ENCODE data around the gene RNF208. TPM values are rescaled to one million over a fixed set of nuclear protein-coding genes. Genes with fewer than 3 reads are reported as not detected.

Gene RNF208
- total and polyA plus RNA-seq, 4 donors = 0.28 to 7.1 (median 2.6) TPM

DNA sequence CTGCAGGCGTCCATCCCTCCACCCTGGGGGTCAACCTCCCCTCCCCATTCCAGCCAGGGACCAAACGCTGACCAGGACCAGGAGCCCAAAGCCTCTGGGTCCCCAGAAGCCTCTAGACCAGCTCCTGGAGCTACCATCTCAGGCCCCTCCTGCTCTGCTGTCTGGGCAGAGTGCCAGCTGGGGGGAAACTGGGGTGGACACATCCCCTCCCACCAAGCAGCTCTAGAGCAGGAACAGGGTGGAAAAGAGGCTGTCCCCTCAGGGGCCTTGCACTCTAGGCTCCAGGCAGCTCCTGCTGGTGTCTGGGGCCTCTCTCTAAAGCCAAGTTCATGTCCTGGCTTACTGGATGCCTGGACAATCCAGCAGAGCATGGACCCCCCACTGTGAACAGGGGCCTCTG lies 29.2 kb downstream of the RNF208 start:
- H3K9ac ChIP-seq (ENCODE audit: low read depth in 1 of 2, low read length in 2 of 2) = no peak overlapping the region
- H3K36me3 ChIP-seq (ENCODE audit: control insufficient read depth in 4 of 4, insufficient read depth in 3 of 4, low read depth in 1 of 4, low read length in 3 of 4) = peaks cover 3 to 17% (median 5%) of the 10 kb centered on the region in 4 donors
- DNase-seq (ENCODE audit: low spot score) = no peak
- no peak overlapping the region for H3K27ac ChIP-seq (ENCODE audit: low read depth in 1 of 2, low read length in 2 of 2)
- WGBS = 91% methylated on average over 2 of the region's 2 CpGs
- H3K27me3 ChIP-seq (ENCODE audit: control insufficient read depth in 4 of 4, insufficient read depth in 4 of 4, low read length in 3 of 4) = no peaks in the 10 kb centered on the region
- TF ChIP-seq RAD21 (IDR thresholded peaks at IDR 0.05) (no peak), FOXA2 (IDR thresholded peaks at IDR 0.05) (no peak), NR2F2 (IDR thresholded peaks at IDR 0.05) (no peak)
- TF ChIP-seq, protein P1, sequence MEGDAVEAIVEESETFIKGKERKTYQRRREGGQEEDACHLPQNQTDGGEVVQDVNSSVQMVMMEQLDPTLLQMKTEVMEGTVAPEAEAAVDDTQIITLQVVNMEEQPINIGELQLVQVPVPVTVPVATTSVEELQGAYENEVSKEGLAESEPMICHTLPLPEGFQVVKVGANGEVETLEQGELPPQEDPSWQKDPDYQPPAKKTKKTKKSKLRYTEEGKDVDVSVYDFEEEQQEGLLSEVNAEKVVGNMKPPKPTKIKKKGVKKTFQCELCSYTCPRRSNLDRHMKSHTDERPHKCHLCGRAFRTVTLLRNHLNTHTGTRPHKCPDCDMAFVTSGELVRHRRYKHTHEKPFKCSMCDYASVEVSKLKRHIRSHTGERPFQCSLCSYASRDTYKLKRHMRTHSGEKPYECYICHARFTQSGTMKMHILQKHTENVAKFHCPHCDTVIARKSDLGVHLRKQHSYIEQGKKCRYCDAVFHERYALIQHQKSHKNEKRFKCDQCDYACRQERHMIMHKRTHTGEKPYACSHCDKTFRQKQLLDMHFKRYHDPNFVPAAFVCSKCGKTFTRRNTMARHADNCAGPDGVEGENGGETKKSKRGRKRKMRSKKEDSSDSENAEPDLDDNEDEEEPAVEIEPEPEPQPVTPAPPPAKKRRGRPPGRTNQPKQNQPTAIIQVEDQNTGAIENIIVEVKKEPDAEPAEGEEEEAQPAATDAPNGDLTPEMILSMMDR (IDR thresholded peaks at IDR 0.05; ENCODE audit: low read depth, low read length, missing input control) = no peak
- H3K4me1 ChIP-seq (ENCODE audit: control insufficient read depth in 4 of 4, insufficient read depth in 4 of 4, low read length in 3 of 4) = peaks cover 26 to 70% (median 58%) of the 10 kb centered on the region in 4 donors
- no peaks in the 10 kb centered on the region for H3K9me3 ChIP-seq (ENCODE audit: control insufficient read depth in 4 of 4, low read length in 3 of 4)
- H3K4me3 ChIP-seq (ENCODE audit: low read depth in 1 of 3, low read length in 3 of 3) = no peak overlapping the region

GRCh38 chr9:137192448-137192780 lies 29.6 kb downstream of the RNF208 start:
- no peaks in the 10 kb centered on the region for H3K9me3 ChIP-seq (ENCODE audit: control insufficient read depth in 4 of 4, low read length in 3 of 4)
- TF ChIP-seq, protein P2, sequence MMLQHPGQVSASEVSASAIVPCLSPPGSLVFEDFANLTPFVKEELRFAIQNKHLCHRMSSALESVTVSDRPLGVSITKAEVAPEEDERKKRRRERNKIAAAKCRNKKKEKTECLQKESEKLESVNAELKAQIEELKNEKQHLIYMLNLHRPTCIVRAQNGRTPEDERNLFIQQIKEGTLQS (IDR thresholded peaks at IDR 0.05) = no peak
- TF ChIP-seq, protein P3, sequence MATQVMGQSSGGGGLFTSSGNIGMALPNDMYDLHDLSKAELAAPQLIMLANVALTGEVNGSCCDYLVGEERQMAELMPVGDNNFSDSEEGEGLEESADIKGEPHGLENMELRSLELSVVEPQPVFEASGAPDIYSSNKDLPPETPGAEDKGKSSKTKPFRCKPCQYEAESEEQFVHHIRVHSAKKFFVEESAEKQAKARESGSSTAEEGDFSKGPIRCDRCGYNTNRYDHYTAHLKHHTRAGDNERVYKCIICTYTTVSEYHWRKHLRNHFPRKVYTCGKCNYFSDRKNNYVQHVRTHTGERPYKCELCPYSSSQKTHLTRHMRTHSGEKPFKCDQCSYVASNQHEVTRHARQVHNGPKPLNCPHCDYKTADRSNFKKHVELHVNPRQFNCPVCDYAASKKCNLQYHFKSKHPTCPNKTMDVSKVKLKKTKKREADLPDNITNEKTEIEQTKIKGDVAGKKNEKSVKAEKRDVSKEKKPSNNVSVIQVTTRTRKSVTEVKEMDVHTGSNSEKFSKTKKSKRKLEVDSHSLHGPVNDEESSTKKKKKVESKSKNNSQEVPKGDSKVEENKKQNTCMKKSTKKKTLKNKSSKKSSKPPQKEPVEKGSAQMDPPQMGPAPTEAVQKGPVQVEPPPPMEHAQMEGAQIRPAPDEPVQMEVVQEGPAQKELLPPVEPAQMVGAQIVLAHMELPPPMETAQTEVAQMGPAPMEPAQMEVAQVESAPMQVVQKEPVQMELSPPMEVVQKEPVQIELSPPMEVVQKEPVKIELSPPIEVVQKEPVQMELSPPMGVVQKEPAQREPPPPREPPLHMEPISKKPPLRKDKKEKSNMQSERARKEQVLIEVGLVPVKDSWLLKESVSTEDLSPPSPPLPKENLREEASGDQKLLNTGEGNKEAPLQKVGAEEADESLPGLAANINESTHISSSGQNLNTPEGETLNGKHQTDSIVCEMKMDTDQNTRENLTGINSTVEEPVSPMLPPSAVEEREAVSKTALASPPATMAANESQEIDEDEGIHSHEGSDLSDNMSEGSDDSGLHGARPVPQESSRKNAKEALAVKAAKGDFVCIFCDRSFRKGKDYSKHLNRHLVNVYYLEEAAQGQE (IDR thresholded peaks at IDR 0.05) = no peak
- TF ChIP-seq RXRA (IDR thresholded peaks at IDR 0.05) (no peak), ZBTB33 (IDR thresholded peaks at IDR 0.05) (no peak), YY1 (IDR thresholded peaks at IDR 0.05) (no peak), FOXA2 (IDR thresholded peaks at IDR 0.05) (no peak), EGR1 (IDR thresholded peaks at IDR 0.05; ENCODE audit: low read depth in 2 of 2) (no peak), TAF1 (conservative IDR thresholded peaks at IDR 0.05) (no peak), FOXA1 (IDR thresholded peaks at IDR 0.05) (no peak), HNF4G (IDR thresholded peaks at IDR 0.05) (no peak), GABPA (IDR thresholded peaks at IDR 0.05 in 1 of 2, conservative IDR thresholded peaks at IDR 0.05 in 1 of 2) (no peak), SP1 (IDR thresholded peaks at IDR 0.05) (no peak), MAX (IDR thresholded peaks at IDR 0.05) (no peak), NR2F2 (IDR thresholded peaks at IDR 0.05) (no peak), JUND (IDR thresholded peaks at IDR 0.05) (no peak), RAD21 (IDR thresholded peaks at IDR 0.05) (no peak), HNF4A (conservative IDR thresholded peaks at IDR 0.05) (no peak)
- TF ChIP-seq, protein P1 (IDR thresholded peaks at IDR 0.05; ENCODE audit: low read depth, low read length, missing input control) = no peak
- H3K4me1 ChIP-seq (ENCODE audit: control insufficient read depth in 4 of 4, insufficient read depth in 4 of 4, low read length in 3 of 4) = peaks cover 30 to 70% (median 58%) of the 10 kb centered on the region in 4 donors
- H3K27me3 ChIP-seq (ENCODE audit: control insufficient read depth in 4 of 4, insufficient read depth in 4 of 4, low read length in 3 of 4) = no peaks in the 10 kb centered on the region
- H3K4me3 ChIP-seq (ENCODE audit: low read depth in 1 of 3, low read length in 3 of 3) = no peak overlapping the region
- peaks cover 3 to 17% (median 5%) of the 10 kb centered on the region in 4 donors for H3K36me3 ChIP-seq (ENCODE audit: control insufficient read depth in 4 of 4, insufficient read depth in 3 of 4, low read depth in 1 of 4, low read length in 3 of 4)
- no peak for DNase-seq (ENCODE audit: low spot score)
- WGBS = 81% methylated on average over 10 of the region's 10 CpGs
- no peak overlapping the region for H3K27ac ChIP-seq (ENCODE audit: low read depth in 1 of 2, low read length in 2 of 2)
- H3K9ac ChIP-seq (ENCODE audit: low read depth in 1 of 2, low read length in 2 of 2) = no peak overlapping the region
